WTC11 (cell line): Measurements from ENCODE around the gene ATP9A. TPM values are rescaled to one million over a fixed set of nuclear protein-coding genes. Genes with fewer than 3 reads are reported as not detected.

Source experiments
- ATAC-seq: fragments of 200-7000 bp; cut with Tn5 transposase; 2 replicates; pipeline ENCODE4 v1.10.0; 2021; ENCODE audit warnings: mild to moderate bottlenecking, moderate library complexity
- CTCF ChIA-PET: fragments of 300-600 bp; sonication (Branson Sonifier 250); formaldehyde crosslinking; loops from one replicate; lab custom pipeline; 2021; ENCODE audit warnings: antibody characterized with exemption; lab: Charles Lee
- POLR2A ChIA-PET: fragments of 350-600 bp; sonication (Branson Sonifier 250); formaldehyde crosslinking; loops from one replicate; lab custom pipeline; 2021; ENCODE audit warnings: antibody characterized with exemption; lab: Charles Lee
- DNase-seq: peaks from one replicate; pipeline ENCODE4 v3.0.0; 2021; ENCODE audit warnings: low spot score
- H3K27ac Mint-ChIP-seq: 2 replicates; pipeline ENCODE4 v1.8.0; 2021; ENCODE audit warnings: mixed read lengths
- H3K27me3 Mint-ChIP-seq: 2 replicates; pipeline ENCODE4 v1.8.0; 2021; ENCODE audit warnings: low read depth, mild to moderate bottlenecking, moderate library complexity, mixed read lengths
- H3K36me3 Mint-ChIP-seq: 2 replicates; pipeline ENCODE4 v1.8.0; 2021; ENCODE audit warnings: mixed read lengths
- H3K4me1 Mint-ChIP-seq: 2 replicates; pipeline ENCODE4 v1.8.0; 2022; ENCODE audit warnings: mixed read lengths
- H3K4me3 Mint-ChIP-seq: 2 replicates; pipeline ENCODE4 v1.8.0; 2021; ENCODE audit warnings: mild to moderate bottlenecking, moderate library complexity, mixed read lengths
- H3K9me3 Mint-ChIP-seq: 2 replicates; pipeline ENCODE4 v1.8.0; 2021; ENCODE audit warnings: mixed read lengths
- ELF4 ChIP-seq: sonication (generic); formaldehyde crosslinking; IDR thresholded peaks from 2 replicates; pipeline ENCODE4 v1.8.1; 2022; ENCODE audit warnings: low read depth, mild to moderate bottlenecking, moderate library complexity, missing genetic modification reagents
- ERG ChIP-seq: fragments of 250-450 bp; sonication (Bioruptor Pico); IDR thresholded peaks from 2 replicates; pipeline ENCODE4 v1.8.0; 2021; ENCODE audit warnings: mild to moderate bottlenecking
- GRHL2 ChIP-seq: fragments of 250-450 bp; sonication (Bioruptor Pico); IDR thresholded peaks from 2 replicates; pipeline ENCODE4 v1.8.0; 2022; ENCODE audit warnings: mild to moderate bottlenecking, moderate library complexity; ENCODE audit not compliant: insufficient replicate concordance, severe bottlenecking
- GTF2I ChIP-seq: fragments of 250-450 bp; sonication (Bioruptor Pico); conservative IDR thresholded peaks from 2 replicates; pipeline ENCODE4 v1.4.0; 2021; ENCODE audit warnings: mild to moderate bottlenecking
- JUN ChIP-seq: sonication (generic); formaldehyde crosslinking; IDR thresholded peaks from 2 replicates; pipeline ENCODE4 v1.8.0; 2023; ENCODE audit warnings: mild to moderate bottlenecking, missing genetic modification reagents
- MXD4 ChIP-seq: fragments of 250-450 bp; sonication (Bioruptor Pico); IDR thresholded peaks from 2 replicates; pipeline ENCODE4 v1.8.0; 2021; ENCODE audit warnings: mild to moderate bottlenecking, moderate library complexity, borderline replicate concordance
- NFYB ChIP-seq: sonication (generic); formaldehyde crosslinking; conservative IDR thresholded peaks from 2 replicates; pipeline ENCODE4 v1.8.0; 2022; ENCODE audit warnings: low read depth, missing genetic modification reagents
- SP1 ChIP-seq: sonication (generic); formaldehyde crosslinking; conservative IDR thresholded peaks from 2 replicates; pipeline ENCODE4 v1.8.1; 2022; ENCODE audit warnings: missing genetic modification reagents
- TCF7 ChIP-seq: sonication (generic); formaldehyde crosslinking; IDR thresholded peaks from 2 replicates; pipeline ENCODE4 v1.8.0; 2022; ENCODE audit warnings: mild to moderate bottlenecking, low read depth, missing genetic modification reagents, moderate library complexity
- TEAD4 ChIP-seq: sonication (generic); formaldehyde crosslinking; IDR thresholded peaks from 2 replicates; pipeline ENCODE4 v1.8.0; 2022; ENCODE audit warnings: mild to moderate bottlenecking, missing genetic modification reagents
- ZBTB43 ChIP-seq: sonication (generic); formaldehyde crosslinking; IDR thresholded peaks from 2 replicates; pipeline ENCODE4 v1.8.1; 2023; ENCODE audit warnings: mild to moderate bottlenecking, missing genetic modification reagents
- ZNF121 ChIP-seq: sonication (generic); formaldehyde crosslinking; IDR thresholded peaks from 2 replicates; pipeline ENCODE4 v1.8.0; 2023; ENCODE audit warnings: missing genetic modification reagents
- ZNF396 ChIP-seq: fragments of 250-450 bp; sonication (Bioruptor Pico); IDR thresholded peaks from 2 replicates; pipeline ENCODE4 v1.8.0; 2021; ENCODE audit warnings: mild to moderate bottlenecking, moderate library complexity, borderline replicate concordance
- ZSCAN18 ChIP-seq: fragments of 250-450 bp; sonication (Bioruptor Pico); IDR thresholded peaks from 2 replicates; pipeline ENCODE4 v2.1.2; 2022; ENCODE audit warnings: mild to moderate bottlenecking, moderate library complexity
- total RNA-seq: library from RNA; stranded (reverse); gene quantifications from 3 replicates; pipeline ENCODE4 v1.2.3, GENCODE V29; 2021
- TF ChIP-seq, protein P1 (sequence below): fragments of 250-450 bp; sonication (Bioruptor Pico); IDR thresholded peaks from 2 replicates; pipeline ENCODE4 v1.9.0; 2021; ENCODE audit warnings: mild to moderate bottlenecking
- TF ChIP-seq, protein P2 (sequence below): sonication (generic); formaldehyde crosslinking; IDR thresholded peaks from 2 replicates; pipeline ENCODE4 v1.8.0; 2023; ENCODE audit warnings: missing genetic modification reagents, mild to moderate bottlenecking, borderline replicate concordance
- TF ChIP-seq, protein P3 (sequence below): fragments of 250-450 bp; sonication (Bioruptor Pico); IDR thresholded peaks from 2 replicates; pipeline ENCODE4 v1.9.0; 2021; ENCODE audit warnings: mild to moderate bottlenecking

The ATP9A gene
- total RNA-seq, 1 experiment from 2014 or later = 5.0 TPM

DNA sequence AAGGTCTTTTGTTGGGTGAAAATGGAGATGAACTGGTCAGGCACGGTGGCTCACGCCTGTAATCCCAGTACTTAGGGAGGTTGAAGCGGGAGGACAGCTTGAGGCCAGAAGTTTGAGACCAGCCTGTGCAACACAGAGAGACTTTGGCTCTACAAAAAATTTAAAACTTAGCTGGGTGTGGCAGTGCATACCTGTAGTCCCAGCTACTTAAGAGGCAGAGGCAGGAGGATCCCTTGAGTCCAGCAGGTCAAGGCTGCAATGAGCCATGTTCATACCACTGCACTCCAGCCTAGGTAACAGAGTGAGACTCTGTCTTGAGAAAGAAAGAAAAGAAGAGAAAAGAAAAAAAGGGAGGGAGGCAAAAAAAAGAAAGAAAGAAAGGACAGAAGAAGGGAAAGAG is 134.8 kb downstream of the ATP9A start:
- Mint-ChIP-seq H3K9me3 (no peaks in the 10 kb centered on the region), H3K4me3 (no peak overlapping the region)
- TF ChIP-seq, protein P1, sequence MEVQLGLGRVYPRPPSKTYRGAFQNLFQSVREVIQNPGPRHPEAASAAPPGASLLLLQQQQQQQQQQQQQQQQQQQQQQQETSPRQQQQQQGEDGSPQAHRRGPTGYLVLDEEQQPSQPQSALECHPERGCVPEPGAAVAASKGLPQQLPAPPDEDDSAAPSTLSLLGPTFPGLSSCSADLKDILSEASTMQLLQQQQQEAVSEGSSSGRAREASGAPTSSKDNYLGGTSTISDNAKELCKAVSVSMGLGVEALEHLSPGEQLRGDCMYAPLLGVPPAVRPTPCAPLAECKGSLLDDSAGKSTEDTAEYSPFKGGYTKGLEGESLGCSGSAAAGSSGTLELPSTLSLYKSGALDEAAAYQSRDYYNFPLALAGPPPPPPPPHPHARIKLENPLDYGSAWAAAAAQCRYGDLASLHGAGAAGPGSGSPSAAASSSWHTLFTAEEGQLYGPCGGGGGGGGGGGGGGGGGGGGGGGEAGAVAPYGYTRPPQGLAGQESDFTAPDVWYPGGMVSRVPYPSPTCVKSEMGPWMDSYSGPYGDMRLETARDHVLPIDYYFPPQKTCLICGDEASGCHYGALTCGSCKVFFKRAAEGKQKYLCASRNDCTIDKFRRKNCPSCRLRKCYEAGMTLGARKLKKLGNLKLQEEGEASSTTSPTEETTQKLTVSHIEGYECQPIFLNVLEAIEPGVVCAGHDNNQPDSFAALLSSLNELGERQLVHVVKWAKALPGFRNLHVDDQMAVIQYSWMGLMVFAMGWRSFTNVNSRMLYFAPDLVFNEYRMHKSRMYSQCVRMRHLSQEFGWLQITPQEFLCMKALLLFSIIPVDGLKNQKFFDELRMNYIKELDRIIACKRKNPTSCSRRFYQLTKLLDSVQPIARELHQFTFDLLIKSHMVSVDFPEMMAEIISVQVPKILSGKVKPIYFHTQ (CRISPR knock-in tag) = no peak
- TF ChIP-seq MXD4 (CRISPR knock-in tag) = no peak
- no peak for TF ChIP-seq NFYB
- TF ChIP-seq GRHL2 (CRISPR knock-in tag) = no peak
- no peak for TF ChIP-seq ZNF396 (CRISPR knock-in tag)
- no peak for TF ChIP-seq ZSCAN18 (CRISPR knock-in tag)
- TF ChIP-seq ELF4 (CRISPR knock-in tag) = no peak
- no peak for TF ChIP-seq ERG (CRISPR knock-in tag)
- no peak for TF ChIP-seq ZBTB43
- TF ChIP-seq JUN = no peak
- TF ChIP-seq, all 79 proteins: peak for 0
- ChIA-PET POLR2A (no interaction called here), CTCF (no interaction called here)
- DNase-seq = no peak
- ATAC-seq = no peak
- Mint-ChIP-seq H3K27ac (peak overlapping the region; percentile 24; the same call in 1 of the 2 replicates), H3K36me3 (no peaks in the 10 kb centered on the region), H3K27me3 (no peaks in the 10 kb centered on the region), H3K4me1 (no peaks in the 10 kb centered on the region)

DNA sequence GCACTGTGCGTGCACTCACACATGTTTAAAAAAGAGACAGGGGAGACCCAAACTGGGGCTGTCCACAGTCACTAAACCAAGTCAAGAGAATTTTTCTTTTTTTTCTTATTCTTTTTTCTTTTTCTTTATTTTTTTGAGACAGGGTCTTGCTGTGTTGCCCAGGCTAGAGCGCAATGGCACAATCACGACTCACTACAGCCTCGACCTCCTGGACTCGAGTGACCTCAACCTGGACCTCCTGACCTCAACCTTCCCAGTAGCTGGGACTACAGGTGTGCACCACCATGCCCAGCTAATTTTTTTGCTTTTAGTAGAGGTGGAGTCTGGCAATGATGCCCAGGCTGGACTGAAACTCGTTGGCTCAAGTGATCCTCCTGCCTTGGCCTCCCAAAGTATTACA is 136.2 kb downstream of the ATP9A start:
- ATAC-seq = no peak
- POLR2A ChIA-PET = no interaction called here
- no peaks in the 10 kb centered on the region for H3K4me1 Mint-ChIP-seq
- H3K27ac Mint-ChIP-seq = peak overlapping the region; percentile 31; the same call in 1 of the 2 replicates
- H3K36me3 Mint-ChIP-seq = no peaks in the 10 kb centered on the region
- TF ChIP-seq TEAD4 (no peak), GTF2I (CRISPR knock-in tag) (peak; percentile 43; the same call in 1 of the 2 replicates), ZNF121 (0 out of 2 replicates have a peak, but pooled peaks have one; percentile 43), TCF7 (CRISPR knock-in tag) (no peak), SP1 (CRISPR knock-in tag) (no peak)
- TF ChIP-seq, protein P2, sequence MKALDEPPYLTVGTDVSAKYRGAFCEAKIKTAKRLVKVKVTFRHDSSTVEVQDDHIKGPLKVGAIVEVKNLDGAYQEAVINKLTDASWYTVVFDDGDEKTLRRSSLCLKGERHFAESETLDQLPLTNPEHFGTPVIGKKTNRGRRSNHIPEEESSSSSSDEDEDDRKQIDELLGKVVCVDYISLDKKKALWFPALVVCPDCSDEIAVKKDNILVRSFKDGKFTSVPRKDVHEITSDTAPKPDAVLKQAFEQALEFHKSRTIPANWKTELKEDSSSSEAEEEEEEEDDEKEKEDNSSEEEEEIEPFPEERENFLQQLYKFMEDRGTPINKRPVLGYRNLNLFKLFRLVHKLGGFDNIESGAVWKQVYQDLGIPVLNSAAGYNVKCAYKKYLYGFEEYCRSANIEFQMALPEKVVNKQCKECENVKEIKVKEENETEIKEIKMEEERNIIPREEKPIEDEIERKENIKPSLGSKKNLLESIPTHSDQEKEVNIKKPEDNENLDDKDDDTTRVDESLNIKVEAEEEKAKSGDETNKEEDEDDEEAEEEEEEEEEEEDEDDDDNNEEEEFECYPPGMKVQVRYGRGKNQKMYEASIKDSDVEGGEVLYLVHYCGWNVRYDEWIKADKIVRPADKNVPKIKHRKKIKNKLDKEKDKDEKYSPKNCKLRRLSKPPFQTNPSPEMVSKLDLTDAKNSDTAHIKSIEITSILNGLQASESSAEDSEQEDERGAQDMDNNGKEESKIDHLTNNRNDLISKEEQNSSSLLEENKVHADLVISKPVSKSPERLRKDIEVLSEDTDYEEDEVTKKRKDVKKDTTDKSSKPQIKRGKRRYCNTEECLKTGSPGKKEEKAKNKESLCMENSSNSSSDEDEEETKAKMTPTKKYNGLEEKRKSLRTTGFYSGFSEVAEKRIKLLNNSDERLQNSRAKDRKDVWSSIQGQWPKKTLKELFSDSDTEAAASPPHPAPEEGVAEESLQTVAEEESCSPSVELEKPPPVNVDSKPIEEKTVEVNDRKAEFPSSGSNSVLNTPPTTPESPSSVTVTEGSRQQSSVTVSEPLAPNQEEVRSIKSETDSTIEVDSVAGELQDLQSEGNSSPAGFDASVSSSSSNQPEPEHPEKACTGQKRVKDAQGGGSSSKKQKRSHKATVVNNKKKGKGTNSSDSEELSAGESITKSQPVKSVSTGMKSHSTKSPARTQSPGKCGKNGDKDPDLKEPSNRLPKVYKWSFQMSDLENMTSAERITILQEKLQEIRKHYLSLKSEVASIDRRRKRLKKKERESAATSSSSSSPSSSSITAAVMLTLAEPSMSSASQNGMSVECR (CRISPR knock-in tag) = no peak
- TF ChIP-seq, protein P3, sequence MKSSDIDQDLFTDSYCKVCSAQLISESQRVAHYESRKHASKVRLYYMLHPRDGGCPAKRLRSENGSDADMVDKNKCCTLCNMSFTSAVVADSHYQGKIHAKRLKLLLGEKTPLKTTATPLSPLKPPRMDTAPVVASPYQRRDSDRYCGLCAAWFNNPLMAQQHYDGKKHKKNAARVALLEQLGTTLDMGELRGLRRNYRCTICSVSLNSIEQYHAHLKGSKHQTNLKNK (CRISPR knock-in tag) = no peak
- TF ChIP-seq, protein P1 (CRISPR knock-in tag) = no peak
- CTCF ChIA-PET = no interaction called here
- no peaks in the 10 kb centered on the region for H3K27me3 Mint-ChIP-seq
- H3K9me3 Mint-ChIP-seq = no peaks in the 10 kb centered on the region
- no peak overlapping the region for H3K4me3 Mint-ChIP-seq
- DNase-seq = no peak
